GM18526 (cell line): ENCODE data around the gene SIGLEC9.

Experiments used
- POLR2A ChIP-seq: IDR thresholded peaks from 3 replicates; pipeline ENCODE4 v1.6.1; 2011; ENCODE audit not compliant: insufficient read length; ENCODE audit errors: extremely low read depth

SIGLEC9 gene

GRCh38 chr19:51110666-51110971 lies 14.1 kb upstream of the SIGLEC9 start:
- no peak for TF ChIP-seq POLR2A

GRCh38 chr19:51111606-51112005 lies 13.1 kb upstream of the SIGLEC9 start:
- no peak for TF ChIP-seq POLR2A

- TF ChIP-seq POLR2A, result no peak
Measured at GRCh38 chr19:51114087-51114729, 10.5 kb upstream of the SIGLEC9 start.

- TF ChIP-seq POLR2A, result no peak
Measured at GRCh38 chr19:51116736-51117286, 7.9 kb upstream of the SIGLEC9 start.

GRCh38 chr19:51119101-51119500 lies 5.6 kb upstream of the SIGLEC9 start:
- no peak for TF ChIP-seq POLR2A

- no peak for TF ChIP-seq POLR2A
Measured at GRCh38 chr19:51119611-51120010, 5.1 kb upstream of the SIGLEC9 start.

- no peak for TF ChIP-seq POLR2A
Measured at GRCh38 chr19:51120160-51120559, 4.5 kb upstream of the SIGLEC9 start.

- no peak for TF ChIP-seq POLR2A
Measured at GRCh38 chr19:51121257-51121656, 3.4 kb upstream of the SIGLEC9 start.

GRCh38 chr19:51122112-51122981 lies 2.4 kb upstream of the SIGLEC9 start:
- no peak for TF ChIP-seq POLR2A

- TF ChIP-seq POLR2A, result no peak
Measured at GRCh38 chr19:51123381-51123800, 1.3 kb upstream of the SIGLEC9 start.

- TF ChIP-seq POLR2A, result no peak
Measured at GRCh38 chr19:51123802-51124201, 904 bp upstream of the SIGLEC9 start.

GRCh38 chr19:51124216-51124615 lies 490 bp upstream of the SIGLEC9 start:
- TF ChIP-seq POLR2A, result no peak

GRCh38 chr19:51125421-51126075 lies 842 bp downstream of the SIGLEC9 start:
- TF ChIP-seq POLR2A, result no peak

GRCh38 chr19:51127032-51127431 lies 2.3 kb downstream of the SIGLEC9 start:
- no peak for TF ChIP-seq POLR2A

- no peak for TF ChIP-seq POLR2A
Measured at GRCh38 chr19:51127755-51128154, 3.0 kb downstream of the SIGLEC9 start.

- no peak for TF ChIP-seq POLR2A
Measured at GRCh38 chr19:51128227-51128626, 3.5 kb downstream of the SIGLEC9 start.
